Measurements from ENCODE around the gene GALNT9.

- TF ChIP-seq CTCF (IDR thresholded peaks at IDR 0.05) (no peak), POLR2A (IDR thresholded peaks at IDR 0.05) (no peak), EP300 (IDR thresholded peaks at IDR 0.05) (no peak)
Measured at GRCh38 chr12:132215299-132215989, 113.9 kb downstream of the GALNT9 start.

Measured in tibial nerve (tissue), 4 donors.